Hematopoietic multipotent progenitor cell treated with erythropoietin and hydrocortisone succinate and interleukin-3 and kit ligand, for 17 days (in vitro differentiated cells): ENCODE measurements around the gene EPB41L2.

Source experiments
- DNase-seq: peaks from one replicate; pipeline ENCODE4 v3.0.0-alpha.2; 2015; ENCODE audit warnings: low spot score

The EPB41L2 gene

DNA sequence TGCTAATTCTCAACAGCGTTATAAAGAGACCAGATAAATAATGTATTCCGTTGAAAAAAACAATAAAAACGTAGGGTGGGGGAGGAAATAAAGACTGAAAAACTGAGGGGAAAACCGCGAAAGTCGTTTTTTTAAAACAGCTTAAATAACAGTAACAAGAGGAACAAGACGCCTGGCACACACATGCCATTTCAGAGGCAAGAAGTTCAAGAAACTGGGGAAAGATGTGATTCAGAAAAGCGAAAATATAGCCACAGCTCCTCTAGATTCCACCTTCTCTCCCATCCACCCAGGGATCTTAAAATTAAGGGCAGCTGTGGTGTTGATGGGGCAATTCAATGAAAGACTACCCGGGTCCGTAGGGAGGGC, 1.3 kb downstream of the EPB41L2 start:
- no peak for DNase-seq

DNA sequence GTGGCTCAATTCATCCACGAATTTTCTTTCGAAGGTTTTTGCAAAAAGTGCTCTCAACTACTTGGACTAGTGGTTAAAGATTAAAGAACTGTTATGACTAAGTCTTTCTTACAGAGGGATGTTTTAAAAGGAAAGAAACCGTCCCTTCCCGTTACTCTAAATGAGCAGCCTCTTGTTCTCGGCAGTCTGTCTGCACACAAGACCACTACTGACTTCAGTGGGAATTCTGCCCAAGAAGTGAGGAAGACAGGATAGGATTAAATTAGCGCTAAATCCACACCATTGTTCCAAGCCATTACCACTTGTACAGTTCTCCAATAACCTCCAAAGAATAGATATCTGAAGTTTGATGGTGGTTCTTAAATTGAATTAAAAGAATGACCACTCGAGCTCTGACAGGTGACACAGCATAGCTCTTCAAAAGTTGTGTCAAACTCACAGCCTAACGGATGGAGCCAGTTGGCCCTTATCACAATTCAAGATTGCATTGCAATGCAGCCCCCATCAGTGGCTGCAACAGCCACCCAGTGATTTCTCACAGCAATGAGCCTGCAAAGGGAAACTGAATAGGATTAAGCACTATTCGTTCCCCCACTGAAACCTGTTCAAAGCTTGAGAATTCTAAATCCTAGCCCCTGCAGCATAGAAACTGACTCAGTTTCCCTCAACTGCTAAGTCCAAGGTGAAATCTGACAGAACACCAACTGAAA, 1.8 kb downstream of the EPB41L2 start:
- DNase-seq, result no peak

DNA sequence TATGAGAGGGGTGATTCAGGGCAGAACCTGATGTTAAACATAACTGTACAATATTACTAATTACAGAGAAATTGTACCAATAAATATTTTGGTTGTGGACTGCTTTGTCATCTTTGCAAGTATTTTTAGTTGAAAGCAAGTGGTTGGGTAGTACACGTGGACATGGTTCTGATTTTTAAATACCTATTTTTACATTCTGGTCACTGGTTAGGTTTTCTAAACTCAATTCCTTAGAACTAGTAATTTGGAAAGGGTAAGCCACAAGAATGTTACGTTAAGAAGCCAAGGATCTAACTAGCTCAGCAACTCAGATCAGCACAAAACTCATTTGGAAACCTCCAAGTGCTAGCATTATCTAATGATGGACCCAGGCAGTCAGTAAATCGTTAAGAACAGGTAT, 2.7 kb downstream of the EPB41L2 start:
- DNase-seq, result no peak

DNA sequence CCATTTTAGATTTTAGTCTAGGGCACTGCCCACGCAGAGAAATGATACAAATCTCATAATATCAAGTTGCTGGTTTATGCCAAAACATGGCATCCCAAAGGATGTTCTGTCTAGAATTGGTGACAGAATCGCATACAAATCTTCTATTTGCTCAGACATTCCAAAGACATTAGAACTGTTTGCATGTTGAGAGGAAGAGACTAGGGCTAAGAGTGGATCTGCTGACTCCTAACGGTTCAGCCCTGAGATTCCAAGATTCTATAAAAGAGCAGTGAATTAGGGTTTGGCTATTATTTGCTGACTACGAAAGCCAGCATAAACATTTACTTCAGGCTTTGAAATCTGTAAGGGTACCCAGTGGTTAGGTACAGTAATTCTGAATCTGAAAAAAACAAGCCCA, 3.6 kb downstream of the EPB41L2 start:
- DNase-seq, result no peak

DNA sequence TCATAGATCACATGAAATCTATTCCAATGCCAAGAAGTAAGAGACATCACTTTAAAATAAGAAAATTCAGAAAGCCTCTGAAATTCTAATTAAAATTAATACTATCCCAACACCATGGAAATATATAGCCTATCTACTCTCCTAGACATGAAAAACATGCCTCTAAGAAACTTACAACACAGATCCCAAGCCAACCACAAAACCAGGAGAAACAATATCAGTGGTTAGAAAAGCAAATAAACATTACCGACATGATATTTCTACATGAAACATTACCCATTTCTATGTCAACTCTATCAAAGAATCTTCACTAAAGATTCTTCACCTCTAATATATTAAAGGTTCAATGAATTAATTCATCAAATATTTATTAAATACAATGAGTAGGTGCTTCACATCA, 4.8 kb downstream of the EPB41L2 start:
- no peak for DNase-seq

DNA sequence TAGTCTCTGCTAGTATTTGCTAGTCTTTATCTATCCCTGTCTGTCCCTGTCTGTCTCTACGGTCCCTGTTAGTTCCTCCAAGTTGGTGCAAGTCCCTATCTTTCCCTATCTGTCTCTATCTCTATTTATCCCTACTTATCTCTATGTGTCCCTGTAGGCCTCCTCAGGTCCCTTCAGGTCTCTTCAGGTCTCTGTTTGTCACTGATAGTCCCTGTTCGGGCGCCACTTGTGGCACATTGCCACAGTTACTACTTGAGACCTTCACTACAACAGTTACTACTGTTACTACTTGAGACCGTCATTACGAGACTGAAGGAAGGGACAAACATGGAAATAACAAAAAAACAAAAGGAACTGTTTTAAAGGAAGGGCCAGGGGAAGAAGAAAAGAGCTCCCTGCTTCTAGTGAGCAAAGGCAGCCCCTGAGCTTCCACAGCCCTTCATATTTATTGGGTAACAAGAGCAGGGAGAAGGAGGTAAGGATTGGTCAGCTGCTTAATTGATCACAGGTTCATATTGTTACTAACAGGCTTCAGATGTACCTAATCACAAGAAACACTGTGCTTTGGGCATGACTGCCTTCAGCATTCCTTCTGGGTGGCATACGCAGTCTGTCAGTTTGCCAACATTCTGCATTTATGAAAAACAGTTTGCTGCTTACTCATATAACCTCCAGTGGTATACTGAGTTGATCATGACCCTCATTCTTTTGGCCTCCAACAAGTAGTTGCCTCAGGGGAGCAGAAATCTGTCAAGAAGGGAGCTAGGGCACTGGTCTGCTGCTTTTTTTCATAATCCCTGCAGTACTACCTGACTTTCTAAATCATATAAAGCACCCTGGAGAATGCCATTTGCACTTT, 8.4 kb downstream of the EPB41L2 start:
- DNase-seq, result no peak

DNA sequence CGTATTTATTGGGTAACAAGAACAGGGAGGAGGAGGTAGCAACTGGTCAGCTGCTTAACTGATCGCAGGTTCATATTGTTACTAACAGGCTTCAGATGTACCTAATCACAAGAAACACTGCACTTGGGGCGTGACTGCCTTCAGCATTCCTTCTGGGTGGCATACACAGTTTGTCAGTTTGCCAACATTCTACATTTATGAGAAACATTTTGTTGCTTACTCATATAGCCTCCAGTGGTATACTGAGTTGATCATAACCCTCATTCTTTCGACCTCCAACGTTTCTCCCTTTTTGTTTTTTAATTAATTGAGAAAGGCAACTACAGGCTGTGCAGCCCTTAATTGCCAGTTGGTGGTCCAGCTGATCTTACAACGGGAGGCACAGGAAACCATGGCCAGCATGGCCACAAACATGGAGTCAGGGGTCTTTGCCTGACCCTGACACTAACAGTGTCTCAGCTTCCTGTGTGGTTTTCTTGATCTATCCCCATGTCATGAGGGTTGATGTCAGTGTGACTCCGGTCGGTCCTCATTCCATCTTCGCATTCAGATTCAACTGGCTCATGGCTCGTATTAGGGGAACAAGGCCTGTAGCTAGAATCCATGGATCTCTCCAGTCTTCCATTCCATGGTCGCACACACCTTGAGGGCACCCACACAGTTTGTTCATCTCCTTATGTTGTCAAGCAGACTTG, 9.4 kb downstream of the EPB41L2 start:
- DNase-seq, result no peak

DNA sequence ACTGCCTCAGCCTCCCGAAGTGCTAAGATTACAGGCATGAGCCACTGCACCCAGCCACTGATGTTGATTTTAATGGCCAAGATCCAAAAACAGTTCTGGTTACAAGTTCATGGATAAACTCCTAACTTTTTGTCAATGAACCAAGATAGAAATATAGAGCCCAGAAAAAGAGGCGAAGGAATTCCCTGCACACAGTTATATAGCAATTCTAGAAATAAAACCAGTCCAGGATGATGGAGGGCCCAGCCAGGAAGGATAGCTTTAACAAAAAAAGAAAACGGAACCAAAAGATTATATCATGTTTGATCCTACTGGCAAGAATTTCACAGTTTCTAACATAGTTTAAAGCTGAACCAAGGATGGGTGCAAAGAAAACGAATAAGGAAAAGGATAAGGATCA, 10.9 kb downstream of the EPB41L2 start:
- no peak for DNase-seq

DNA sequence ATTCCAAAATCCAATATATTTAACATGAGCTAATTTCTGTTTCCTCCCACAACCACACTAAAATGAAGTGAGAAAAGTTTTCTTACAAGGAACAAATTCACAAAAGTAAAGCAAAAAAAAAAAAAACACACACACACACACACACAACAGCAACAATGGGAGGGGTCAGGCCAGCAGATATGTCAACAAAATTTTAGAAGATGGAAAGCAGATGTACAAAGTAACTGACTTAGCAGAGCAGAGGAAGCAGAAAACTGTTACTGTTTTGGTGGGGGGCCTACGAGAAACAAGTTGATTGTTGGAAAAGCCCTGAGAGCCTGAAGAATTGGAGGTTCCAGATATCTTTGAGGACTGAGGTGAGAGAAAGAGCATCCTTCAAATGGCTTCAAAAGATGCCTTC, 11.7 kb downstream of the EPB41L2 start:
- no peak for DNase-seq

DNA sequence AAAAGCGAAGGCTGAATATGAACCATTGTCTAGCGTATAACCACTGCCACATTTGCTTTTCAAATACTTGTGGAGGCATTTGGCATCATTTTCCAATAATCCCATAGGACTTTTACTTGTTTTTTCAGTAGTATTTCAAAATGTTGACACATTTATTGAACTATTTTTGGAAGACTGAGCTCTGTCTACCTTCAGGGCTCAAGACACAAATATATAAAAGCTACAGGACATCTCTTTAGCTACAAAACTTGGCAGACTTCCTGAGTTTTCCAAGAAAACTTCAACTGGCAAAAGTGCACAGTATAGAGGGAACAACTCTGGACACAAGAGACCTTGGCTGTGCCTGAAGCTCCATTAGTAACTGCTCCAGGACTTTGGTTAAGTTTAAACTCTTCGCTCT, 13.4 kb downstream of the EPB41L2 start:
- no peak for DNase-seq

DNA sequence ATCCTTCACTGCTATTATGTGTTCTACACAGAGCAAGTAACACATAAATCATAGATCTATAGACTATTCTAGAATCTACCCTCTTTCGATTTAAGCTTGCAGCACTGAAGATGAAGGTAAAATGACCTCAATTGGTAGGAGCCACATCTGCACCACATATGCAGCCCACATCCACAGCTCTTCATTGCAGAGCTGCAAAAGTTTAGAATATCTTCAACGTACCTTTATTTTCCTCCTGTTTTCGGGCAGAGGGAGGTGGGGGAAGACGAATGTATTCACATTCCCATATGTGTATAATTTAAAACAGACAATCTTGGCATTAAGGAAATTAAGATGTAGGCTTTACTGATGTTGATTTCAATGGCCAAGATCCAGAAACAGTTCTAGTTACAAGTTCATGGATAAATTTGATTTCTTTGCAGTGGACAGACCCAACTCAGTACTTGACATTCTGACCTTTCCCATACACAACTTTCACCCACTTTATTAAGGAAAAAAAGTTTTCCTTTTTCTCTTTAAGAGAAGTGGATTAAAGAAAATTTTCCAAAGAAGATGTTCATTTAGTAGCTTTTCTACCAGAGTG, 14.0 kb downstream of the EPB41L2 start:
- DNase-seq, result no peak

DNA sequence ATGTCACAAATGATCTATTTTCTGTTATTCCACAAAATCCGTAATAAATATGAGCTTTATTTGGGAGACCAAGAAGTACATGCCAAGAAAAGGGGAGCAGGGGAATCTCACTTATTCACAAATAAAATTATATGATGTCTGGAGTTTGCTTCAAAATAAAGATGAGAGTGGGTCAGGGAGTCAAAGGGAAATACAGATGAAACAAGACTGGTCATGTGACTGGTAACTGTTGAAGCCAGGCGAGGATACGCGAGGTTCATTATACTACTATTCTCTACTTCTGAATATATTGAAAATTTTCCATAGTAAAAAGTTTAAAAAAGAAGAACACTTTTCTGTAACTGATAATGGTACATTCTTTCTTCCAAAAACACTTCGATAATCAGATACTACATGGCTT, 14.6 kb downstream of the EPB41L2 start:
- no peak for DNase-seq

DNA sequence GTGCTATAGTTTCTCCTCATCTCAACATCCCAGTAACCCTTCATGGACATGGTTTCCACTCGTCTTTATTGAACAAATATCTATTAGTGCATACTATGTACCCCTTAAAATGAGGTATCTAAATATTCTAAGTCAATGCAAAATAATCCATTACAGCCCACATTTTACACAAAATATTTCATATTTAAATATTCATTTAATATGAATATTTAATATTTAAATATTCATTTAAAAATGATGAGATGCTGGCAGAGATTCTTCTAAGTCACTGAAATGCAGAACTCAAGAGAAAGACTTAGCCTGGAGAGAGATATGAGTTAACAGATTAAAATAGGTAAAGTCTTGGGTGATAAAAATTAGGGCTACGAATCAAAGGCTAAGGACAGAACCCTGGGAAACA, 17.9 kb downstream of the EPB41L2 start:
- DNase-seq, result no peak

DNA sequence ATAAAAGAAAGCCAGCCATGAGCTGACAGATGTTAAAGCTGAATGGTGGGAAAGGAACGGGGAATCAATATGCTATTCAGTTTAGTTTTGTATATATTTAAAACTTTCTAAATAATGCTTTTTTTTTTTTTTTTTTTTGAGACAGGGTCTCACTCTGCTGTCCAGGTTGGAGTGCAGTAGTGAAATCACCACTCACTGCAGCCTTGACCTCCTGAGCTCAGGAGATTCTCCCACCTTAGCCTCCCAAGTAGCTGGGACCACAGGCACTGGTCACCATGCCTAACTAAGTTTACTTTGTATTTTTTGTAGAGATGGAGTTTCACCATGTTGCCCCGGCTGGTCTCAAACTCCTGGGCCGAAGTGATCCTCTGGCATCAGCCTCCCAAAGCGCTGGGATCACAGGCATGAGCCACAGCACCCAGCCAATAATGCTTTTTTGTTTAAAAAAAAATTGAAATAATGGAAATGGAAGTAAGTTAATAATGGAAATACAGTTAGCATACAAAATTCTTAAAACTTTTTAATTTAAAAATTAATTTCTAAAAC, 19.1 kb downstream of the EPB41L2 start:
- no peak for DNase-seq

DNA sequence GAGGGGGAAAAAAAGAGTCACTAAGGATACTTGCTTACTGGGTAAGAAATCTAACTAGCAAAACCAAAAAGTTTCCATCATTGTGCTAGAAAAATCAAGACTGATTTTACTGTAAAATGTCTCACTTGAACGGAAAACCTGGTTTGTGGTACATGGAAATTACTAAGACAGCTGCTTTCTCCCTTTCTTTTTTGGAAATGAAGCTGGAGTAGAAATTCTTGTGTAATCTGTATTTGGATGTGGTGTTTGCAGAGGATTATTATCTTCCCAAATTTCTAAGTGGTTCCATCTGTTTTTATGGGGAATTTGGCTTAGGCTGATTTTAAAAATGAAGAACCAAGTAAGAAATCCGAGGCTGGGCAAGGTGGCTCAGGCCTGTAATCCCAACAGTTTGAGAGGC, 20.4 kb downstream of the EPB41L2 start:
- DNase-seq, result no peak

DNA sequence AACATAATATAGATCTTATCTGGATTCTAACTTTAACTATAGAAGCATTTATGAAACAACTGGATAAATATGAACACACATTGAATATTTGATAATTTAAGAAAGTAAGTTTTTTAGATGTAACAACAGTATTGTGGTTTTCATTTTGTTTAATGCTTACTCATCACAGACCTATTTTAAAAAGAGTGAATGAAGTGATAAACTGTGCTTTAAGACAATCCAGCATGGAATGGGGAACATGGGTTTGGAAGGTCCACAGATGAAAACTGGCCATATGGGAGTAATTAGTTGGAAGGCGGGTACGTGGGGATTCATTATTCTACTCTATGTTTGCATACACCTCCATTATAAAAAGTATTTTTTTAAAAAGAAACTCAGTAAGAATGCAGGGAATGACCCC, 21.2 kb downstream of the EPB41L2 start:
- no peak for DNase-seq

DNA sequence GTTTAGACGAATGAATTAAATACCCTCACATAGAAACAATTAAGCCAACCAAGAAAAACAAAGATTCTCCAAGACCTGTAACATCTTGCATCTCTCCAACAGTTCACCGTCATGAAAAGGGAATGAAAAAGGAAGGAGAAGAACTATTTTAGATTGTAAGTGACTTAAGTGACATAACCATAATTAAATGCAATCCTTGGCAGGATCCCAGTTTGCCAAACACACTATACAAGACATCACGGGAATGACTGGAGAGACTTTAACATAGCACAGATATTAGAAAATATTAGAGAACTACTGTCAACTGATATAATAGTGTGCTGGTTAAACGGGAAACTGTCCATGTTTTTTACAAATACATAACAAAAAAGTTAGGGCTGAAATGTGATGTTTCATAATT, 22.2 kb downstream of the EPB41L2 start:
- no peak for DNase-seq

DNA sequence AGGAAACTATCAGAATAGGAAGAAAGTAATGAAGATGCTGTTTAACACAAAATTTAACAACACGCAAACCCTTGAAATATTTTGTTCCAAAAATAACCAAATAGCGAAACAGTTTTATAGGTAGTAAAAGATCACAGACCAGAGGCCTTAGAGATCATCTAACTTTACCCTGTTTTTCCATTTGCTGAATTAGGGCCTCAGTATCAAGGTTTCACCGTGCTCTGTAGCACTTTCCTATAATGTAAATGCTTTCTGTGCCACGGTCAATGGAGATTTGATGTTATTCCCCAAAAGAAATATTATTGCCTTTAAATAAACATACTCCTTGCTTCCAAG, 23.7 kb downstream of the EPB41L2 start:
- DNase-seq, result no peak

DNA sequence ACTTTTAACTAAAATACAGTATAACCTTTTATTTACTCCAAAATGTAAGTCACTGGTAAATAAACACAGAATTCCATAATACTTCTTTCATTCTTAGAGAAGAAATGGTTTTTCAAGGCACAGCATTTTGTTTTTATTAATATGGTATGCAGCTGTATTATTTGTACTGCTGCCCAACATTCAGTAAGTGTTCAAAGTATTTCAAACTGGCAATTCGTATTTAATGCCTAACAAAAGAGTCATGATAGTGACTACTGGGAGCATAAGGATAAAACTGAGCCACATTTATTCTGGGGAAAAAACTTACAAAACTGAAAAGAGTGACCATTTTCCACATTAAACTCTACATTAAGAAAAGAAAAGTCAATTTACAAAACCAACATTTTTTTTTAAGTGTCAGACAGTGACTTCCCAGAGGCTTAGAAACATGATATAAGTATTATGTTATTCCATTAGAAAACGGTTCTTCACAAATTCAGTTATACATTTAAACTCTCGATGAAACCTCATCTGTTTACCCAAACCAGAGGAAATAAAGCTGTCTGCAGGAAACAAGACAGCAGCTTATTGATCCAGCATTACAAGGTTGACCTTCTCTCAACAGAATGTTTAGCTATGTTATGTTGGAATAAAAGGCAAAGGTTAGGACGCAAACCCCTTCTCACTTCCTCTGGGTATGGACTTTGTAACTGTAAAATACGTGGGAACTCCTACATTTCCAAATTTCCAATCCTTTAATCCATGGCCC, 24.3 kb downstream of the EPB41L2 start:
- DNase-seq, result no peak

DNA sequence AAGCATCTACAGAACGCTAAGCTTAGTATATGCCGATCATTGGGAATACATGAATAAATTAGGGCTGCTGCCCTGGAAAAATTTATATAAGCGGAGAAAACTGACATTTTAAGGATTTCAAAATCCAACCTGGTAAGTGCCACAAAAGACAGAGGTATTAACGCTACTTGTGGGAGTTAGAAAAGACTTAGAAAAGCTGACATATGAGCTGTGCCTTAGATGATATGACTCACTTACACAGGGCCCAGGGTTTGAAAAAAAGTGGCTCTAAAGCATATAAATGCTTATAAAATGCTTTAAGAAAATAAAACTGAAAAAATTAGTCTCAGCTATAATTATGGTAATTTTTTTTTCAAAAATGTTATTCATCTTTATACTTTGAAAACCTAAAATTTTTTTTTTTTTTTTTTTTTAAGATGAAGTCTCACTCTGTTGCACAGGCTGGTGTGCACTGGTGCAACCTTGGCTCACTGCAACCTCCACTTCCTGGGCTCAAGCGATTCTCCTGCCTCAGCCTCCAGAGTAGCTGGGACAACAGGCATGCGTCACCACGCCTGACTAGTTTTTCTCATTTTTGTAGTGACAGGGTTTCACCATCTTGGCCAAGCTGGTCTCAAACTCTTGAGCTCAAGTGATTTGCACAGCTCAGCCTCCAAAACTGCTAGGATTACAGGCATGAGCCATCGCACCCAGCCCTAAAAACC, 25.7 kb downstream of the EPB41L2 start:
- no peak for DNase-seq

DNA sequence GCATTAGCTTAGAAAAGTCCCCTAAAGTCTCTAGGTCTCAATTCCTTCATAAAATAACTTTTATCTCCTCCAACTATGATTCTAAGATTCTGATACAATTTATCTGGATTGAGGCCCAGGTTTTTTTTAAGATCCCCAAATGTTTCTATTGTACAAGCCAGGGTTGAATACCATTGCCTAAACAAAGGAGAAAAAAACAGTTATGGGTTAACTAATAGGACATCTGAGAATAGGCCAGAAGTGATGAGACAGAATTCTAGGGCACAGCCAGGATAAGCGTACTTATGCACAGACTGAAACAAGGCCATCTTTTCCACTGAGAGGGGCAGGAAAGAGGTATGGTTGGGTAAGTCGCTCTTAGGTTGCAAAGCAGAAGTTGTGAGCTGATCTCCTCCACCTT, 26.4 kb downstream of the EPB41L2 start:
- no peak for DNase-seq
